MM.1S (cell line): ENCODE measurements around the gene TMEM255A.

Experiments used
- EZH2 ChIP-seq: fragments of 300-600 bp; sonication (generic); optimal IDR thresholded peaks from 2 replicates; pipeline ENCODE3; 2017; ENCODE audit warnings: low read depth, mild to moderate bottlenecking, antibody characterized with exemption, low read length, mixed read lengths
- TF ChIP-seq, protein P1 (sequence below): fragments of 300-600 bp; sonication (generic); IDR thresholded peaks from 2 replicates; pipeline ENCODE4 v1.5.1; 2016; ENCODE audit warnings: antibody characterized with exemption, low read length, mixed read lengths

DNA sequence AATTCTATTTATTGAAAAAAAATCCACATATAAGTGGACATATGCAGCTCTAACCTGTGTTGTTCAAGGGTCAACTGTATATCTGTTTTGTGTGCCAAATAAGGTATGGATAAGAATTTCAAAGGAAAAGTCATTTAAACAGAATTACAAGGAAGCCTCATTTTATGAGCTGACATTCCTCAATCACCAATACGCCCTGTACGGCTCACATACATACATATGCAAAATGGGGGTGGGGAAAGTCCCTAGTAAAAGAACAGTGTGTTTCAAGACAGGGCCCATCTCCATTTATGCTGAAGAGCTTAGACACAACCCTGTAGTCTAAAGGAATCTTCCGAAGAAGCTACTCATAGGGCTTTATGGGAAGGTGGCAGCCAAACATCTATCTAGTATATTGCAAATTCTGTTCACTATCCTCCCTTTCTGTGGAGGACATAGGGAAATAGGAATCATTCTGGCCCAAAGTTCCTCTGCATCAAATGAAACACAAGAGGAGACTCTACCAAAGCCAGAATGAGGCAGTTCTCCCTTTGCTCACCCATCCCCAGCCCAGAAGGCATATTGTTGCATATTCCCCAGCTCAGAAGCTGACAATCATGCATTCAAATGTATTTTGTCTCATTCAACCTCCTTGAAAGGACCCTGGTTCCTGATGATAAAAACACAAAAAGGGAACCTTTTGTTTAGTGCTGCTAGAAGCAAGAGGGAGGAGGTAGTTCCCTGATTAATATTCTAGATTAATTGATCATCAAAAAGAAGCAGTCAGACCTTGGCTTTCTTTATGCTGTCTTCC, 74.4 kb downstream of the TMEM255A start:
- TF ChIP-seq, protein P1, sequence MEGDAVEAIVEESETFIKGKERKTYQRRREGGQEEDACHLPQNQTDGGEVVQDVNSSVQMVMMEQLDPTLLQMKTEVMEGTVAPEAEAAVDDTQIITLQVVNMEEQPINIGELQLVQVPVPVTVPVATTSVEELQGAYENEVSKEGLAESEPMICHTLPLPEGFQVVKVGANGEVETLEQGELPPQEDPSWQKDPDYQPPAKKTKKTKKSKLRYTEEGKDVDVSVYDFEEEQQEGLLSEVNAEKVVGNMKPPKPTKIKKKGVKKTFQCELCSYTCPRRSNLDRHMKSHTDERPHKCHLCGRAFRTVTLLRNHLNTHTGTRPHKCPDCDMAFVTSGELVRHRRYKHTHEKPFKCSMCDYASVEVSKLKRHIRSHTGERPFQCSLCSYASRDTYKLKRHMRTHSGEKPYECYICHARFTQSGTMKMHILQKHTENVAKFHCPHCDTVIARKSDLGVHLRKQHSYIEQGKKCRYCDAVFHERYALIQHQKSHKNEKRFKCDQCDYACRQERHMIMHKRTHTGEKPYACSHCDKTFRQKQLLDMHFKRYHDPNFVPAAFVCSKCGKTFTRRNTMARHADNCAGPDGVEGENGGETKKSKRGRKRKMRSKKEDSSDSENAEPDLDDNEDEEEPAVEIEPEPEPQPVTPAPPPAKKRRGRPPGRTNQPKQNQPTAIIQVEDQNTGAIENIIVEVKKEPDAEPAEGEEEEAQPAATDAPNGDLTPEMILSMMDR = no peak
- TF ChIP-seq EZH2 = no peak
